ENCODE results near the gene ENHO. TPM values are rescaled to one million over a fixed set of nuclear protein-coding genes. Genes with fewer than 3 reads are reported as not detected.

ENHO gene
- total and polyA plus RNA-seq, 2 of the 8 experiments (the other 6 are each of a cell fraction or from before 2014, with no cell fraction given), result 12.2 to 49.4 TPM

DNA sequence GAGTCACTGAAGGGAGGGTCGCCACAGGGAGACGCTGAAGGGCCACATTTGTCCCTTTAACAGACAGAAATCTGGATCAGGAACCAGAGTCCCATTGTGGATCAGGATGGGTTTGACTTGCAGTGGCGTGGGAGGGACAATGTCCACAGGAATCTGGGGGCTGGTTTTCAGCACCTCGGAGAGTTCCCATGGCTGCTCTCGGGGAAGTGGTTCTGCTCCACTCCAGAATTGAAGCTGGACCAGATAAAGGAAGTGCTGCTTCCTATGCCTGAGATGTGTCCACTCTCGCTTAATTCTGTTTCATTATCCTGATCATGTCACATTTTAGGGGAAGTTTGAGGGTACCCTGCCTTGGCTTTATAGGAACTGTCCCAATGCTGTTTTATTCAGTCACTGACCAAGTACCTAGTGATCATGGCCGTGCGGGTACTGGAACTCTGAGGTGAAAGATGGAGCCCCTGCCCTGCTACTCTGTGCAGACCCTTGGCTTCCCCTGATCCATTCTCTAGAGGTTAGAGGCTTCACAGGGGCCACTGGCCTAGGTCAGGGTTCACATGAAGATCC is 28.7 kb downstream of the ENHO start:
- 46% methylated on average over 8 of the region's 8 CpGs; no CpG with 5 or more reads in 1 of the 2 experiments for WGBS, 2 experiments (ENCODE audit: extremely low coverage in 1 of 2, insufficient coverage in 1 of 2, insufficient read length in 1 of 2, insufficient replicate concordance in 2 of 2, low coverage in 1 of 2, low lambda C conversion rate in 2 of 2, missing lambda C conversion rate in 1 of 2)
- H3K23me2 ChIP-seq (ENCODE audit: low read depth, low read length), result no peaks in the 10 kb centered on the region
- no peaks in the 10 kb centered on the region for H3K79me1 ChIP-seq (ENCODE audit: low read depth, low read length)
- H4K8ac ChIP-seq (ENCODE audit: extremely low read depth, insufficient read depth, low read length), result no peak overlapping the region
- FAIRE-seq (peak; percentile 78), DNase-seq (ENCODE audit: low read depth in 1 of 2, low spot score in 2 of 2) (peak in 1 of 2 experiments; percentile 84)
- H4K5ac ChIP-seq (ENCODE audit: insufficient read length, low read depth, low read length), result no peak overlapping the region
- H3K27ac ChIP-seq (ENCODE audit: low read depth, low read length), result no peak overlapping the region
- H3K18ac ChIP-seq (ENCODE audit: extremely low read depth, low read length), result no peak overlapping the region
- no peak overlapping the region for H3K14ac ChIP-seq (ENCODE audit: insufficient read length)
- H2BK20ac ChIP-seq (ENCODE audit: low read length), result no peak overlapping the region
- H2AK5ac ChIP-seq (ENCODE audit: low read depth, low read length), result no peak overlapping the region
- H4K91ac ChIP-seq (replicated peaks; ENCODE audit: insufficient read length, low read length), result no peak overlapping the region
- no peak overlapping the region for H3K9ac ChIP-seq (replicated peaks in 1 of 4; ENCODE audit: extremely low read depth in 1 of 4, low read depth in 3 of 4, low read length in 3 of 4)
- H3K27me3 ChIP-seq (replicated peaks in 1 of 4; ENCODE audit: control insufficient read depth in 3 of 4, extremely low read depth in 1 of 4, insufficient read depth in 3 of 4, low read length in 3 of 4), result no peaks in the 10 kb centered on the region; a peak in 1 of 7 replicates
- no peak for TF ChIP-seq RBBP5 (IDR thresholded peaks at IDR 0.05; ENCODE audit: borderline replicate concordance, low read depth, low read length)
- TF ChIP-seq SP4 (IDR thresholded peaks at IDR 0.05; ENCODE audit: low read length), result no peak
- peak; percentile 45; the same call in 1 of the 2 replicates for TF ChIP-seq TEAD4 (IDR thresholded peaks at IDR 0.05; ENCODE audit: low read depth, low read length)
- TF ChIP-seq YY1 (IDR thresholded peaks at IDR 0.05; ENCODE audit: low read depth, low read length), result 0 out of 2 replicates have a peak, but pooled peaks have one; percentile 56
- TF ChIP-seq, protein P1, sequence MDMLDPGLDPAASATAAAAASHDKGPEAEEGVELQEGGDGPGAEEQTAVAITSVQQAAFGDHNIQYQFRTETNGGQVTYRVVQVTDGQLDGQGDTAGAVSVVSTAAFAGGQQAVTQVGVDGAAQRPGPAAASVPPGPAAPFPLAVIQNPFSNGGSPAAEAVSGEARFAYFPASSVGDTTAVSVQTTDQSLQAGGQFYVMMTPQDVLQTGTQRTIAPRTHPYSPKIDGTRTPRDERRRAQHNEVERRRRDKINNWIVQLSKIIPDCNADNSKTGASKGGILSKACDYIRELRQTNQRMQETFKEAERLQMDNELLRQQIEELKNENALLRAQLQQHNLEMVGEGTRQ (IDR thresholded peaks at IDR 0.05; ENCODE audit: low read length), result no peak
- no peak for TF ChIP-seq CHD2 (IDR thresholded peaks at IDR 0.05; ENCODE audit: low read length)
- TF ChIP-seq, protein P2, sequence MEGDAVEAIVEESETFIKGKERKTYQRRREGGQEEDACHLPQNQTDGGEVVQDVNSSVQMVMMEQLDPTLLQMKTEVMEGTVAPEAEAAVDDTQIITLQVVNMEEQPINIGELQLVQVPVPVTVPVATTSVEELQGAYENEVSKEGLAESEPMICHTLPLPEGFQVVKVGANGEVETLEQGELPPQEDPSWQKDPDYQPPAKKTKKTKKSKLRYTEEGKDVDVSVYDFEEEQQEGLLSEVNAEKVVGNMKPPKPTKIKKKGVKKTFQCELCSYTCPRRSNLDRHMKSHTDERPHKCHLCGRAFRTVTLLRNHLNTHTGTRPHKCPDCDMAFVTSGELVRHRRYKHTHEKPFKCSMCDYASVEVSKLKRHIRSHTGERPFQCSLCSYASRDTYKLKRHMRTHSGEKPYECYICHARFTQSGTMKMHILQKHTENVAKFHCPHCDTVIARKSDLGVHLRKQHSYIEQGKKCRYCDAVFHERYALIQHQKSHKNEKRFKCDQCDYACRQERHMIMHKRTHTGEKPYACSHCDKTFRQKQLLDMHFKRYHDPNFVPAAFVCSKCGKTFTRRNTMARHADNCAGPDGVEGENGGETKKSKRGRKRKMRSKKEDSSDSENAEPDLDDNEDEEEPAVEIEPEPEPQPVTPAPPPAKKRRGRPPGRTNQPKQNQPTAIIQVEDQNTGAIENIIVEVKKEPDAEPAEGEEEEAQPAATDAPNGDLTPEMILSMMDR (IDR thresholded peaks at IDR 0.05; ENCODE audit: control extremely low read depth in 1 of 3, insufficient read depth in 1 of 3, low read depth in 1 of 3, low read length in 3 of 3), result no peak
- TF ChIP-seq TAF1 (IDR thresholded peaks at IDR 0.05; ENCODE audit: low read depth, low read length), result no peak
- peak in 1 of 2 experiments; percentile 70; a peak in 2 of 4 replicates for TF ChIP-seq SIN3A (conservative IDR thresholded peaks at IDR 0.05 in 1 of 2, IDR thresholded peaks at IDR 0.05 in 1 of 2; ENCODE audit: low read depth in 1 of 2, low read length in 2 of 2)
- H3K23ac ChIP-seq (ENCODE audit: insufficient read length), result no peak overlapping the region
- H3K4me2 ChIP-seq (ENCODE audit: insufficient read depth in 1 of 2, low read depth in 2 of 2, low read length in 2 of 2), result no peak overlapping the region
- H3K36me3 ChIP-seq (ENCODE audit: control insufficient read depth in 2 of 4, insufficient read depth in 4 of 4, low read length in 3 of 4), result no peaks in the 10 kb centered on the region
- H3K9me3 ChIP-seq (ENCODE audit: insufficient read depth in 2 of 2, low read depth in 1 of 2, low read length in 1 of 2), result no peaks in the 10 kb centered on the region
- no peak overlapping the region for H2BK120ac ChIP-seq (replicated peaks; ENCODE audit: low read depth, low read length)
- ChIA-PET POLR2A (ENCODE audit: partially characterized antibody) (interaction anchor here (0.8 kb wide), 1 partner anchor 77 kb away, joined by 3 read pairs; no protein-coding TSS in a partner anchor), CTCF (ENCODE audit: partially characterized antibody) (interaction anchor here (0.7 to 9.6 kb wide), 18 partner anchors 7 to 111 kb away, joined by 3 to 72 read pairs (median 5); no protein-coding TSS in a partner anchor)
- no peak overlapping the region for H2AFZ ChIP-seq (ENCODE audit: low read length)
- no peaks in the 10 kb centered on the region for H4K20me1 ChIP-seq (replicated peaks in 1 of 2; ENCODE audit: control insufficient read depth in 1 of 2, insufficient read depth in 2 of 2, low read length in 2 of 2)
- H2BK12ac ChIP-seq (ENCODE audit: low read depth, low read length), result no peak overlapping the region
- no peak overlapping the region for H3K4me3 ChIP-seq (ENCODE audit: extremely low read depth in 1 of 4, insufficient read depth in 2 of 4, low read depth in 3 of 4, low read length in 4 of 4)
- H3K56ac ChIP-seq (replicated peaks; ENCODE audit: insufficient read length, low read depth, low read length), result no peak overlapping the region
- no peak overlapping the region for H2BK5ac ChIP-seq (ENCODE audit: low read depth, low read length)
- H3K4me1 ChIP-seq (replicated peaks in 1 of 4; ENCODE audit: control insufficient read depth in 3 of 4, insufficient read depth in 4 of 4, low read length in 3 of 4), result no peaks in the 10 kb centered on the region
- no peak overlapping the region for H3K4ac ChIP-seq (replicated peaks; ENCODE audit: insufficient read length, low read depth, low read length)
- H2BK15ac ChIP-seq (ENCODE audit: low read length), result no peak overlapping the region
- no peaks in the 10 kb centered on the region for H3K79me2 ChIP-seq (ENCODE audit: control insufficient read depth in 1 of 2, insufficient read depth in 2 of 2, low read length in 2 of 2)
